ENCODE results near the gene ABCA2. TPM values are rescaled to one million over a fixed set of nuclear protein-coding genes. Genes with fewer than 3 reads are reported as not detected.

Gene ABCA2
- total RNA-seq, 1 donor from 2014 or later = 2.7 TPM

DNA sequence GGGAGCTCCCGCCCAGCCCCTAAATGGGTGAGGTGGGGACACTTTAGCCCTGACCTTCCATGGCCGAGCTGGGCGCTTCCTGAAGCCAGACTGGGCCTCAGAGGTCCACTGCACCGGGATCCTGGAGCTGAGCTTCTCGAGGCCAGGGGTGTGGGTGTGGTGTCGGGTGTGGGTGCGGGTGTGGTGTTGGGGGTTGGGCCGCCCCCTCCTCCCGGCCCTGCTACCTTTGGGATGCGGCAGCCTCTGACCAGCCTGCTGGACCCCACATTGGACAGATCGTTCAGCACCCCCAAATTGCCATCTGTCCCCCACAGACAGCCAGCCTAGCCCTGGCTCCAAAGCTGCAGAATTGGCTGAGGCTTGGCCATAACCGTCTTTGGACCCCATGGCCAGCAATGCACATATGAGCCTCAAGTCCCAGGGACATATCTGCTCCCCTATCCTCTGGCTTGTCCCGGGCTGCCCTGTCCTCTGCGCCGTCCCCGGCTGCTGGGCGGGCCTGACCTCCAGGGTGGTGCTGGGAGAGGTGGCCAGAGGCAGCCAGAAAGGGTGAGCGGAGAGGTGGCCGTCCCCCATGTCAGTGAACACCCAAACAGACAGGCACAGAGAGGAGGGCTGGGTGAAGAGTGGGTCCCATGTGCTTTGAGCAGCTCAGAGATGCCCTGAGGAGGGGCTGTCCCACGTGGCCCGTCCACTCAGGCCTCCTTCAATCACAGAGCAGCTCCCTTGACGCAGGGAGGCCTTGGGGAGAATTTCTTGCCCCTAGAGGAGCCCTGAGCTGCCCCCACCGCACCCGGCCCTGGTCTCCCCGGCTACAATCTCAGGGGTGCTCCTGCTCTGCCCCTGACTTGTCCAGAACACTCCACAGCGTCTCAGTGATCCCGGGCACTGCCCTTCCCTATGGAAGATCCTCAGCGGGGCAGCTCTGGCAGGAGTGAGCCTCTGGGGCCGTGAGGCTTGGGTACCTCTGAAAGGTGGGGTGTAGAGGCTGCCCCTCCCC, 54.1 kb downstream of the ABCA2 start:
- no peak overlapping the region for H3K27ac ChIP-seq
- no peak overlapping the region for H3K9ac ChIP-seq
- no peak overlapping the region for H2AFZ ChIP-seq (replicated peaks)
- H3K36me3 ChIP-seq = no peaks in the 10 kb centered on the region
- H4K20me1 ChIP-seq (ENCODE audit: low read depth) = no peaks in the 10 kb centered on the region
- TF ChIP-seq, protein P1, sequence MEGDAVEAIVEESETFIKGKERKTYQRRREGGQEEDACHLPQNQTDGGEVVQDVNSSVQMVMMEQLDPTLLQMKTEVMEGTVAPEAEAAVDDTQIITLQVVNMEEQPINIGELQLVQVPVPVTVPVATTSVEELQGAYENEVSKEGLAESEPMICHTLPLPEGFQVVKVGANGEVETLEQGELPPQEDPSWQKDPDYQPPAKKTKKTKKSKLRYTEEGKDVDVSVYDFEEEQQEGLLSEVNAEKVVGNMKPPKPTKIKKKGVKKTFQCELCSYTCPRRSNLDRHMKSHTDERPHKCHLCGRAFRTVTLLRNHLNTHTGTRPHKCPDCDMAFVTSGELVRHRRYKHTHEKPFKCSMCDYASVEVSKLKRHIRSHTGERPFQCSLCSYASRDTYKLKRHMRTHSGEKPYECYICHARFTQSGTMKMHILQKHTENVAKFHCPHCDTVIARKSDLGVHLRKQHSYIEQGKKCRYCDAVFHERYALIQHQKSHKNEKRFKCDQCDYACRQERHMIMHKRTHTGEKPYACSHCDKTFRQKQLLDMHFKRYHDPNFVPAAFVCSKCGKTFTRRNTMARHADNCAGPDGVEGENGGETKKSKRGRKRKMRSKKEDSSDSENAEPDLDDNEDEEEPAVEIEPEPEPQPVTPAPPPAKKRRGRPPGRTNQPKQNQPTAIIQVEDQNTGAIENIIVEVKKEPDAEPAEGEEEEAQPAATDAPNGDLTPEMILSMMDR (IDR thresholded peaks at IDR 0.05) = no peak
- no peak for TF ChIP-seq EZH2phosphoT487 (IDR thresholded peaks at IDR 0.05)
- no peak for TF ChIP-seq EZH2 (IDR thresholded peaks at IDR 0.05)
- H3K9me3 ChIP-seq (ENCODE audit: low read depth) = no peaks in the 10 kb centered on the region
- H3K4me2 ChIP-seq = no peak overlapping the region
- H3K4me1 ChIP-seq = peaks cover 7% of the 10 kb centered on the region
- H3K4me3 ChIP-seq = no peak overlapping the region
- Mint-ChIP-seq H3K4me1 (peaks cover 2% of the 10 kb centered on the region), H3K9me3 (no peaks in the 10 kb centered on the region), H3K36me3 (no peaks in the 10 kb centered on the region), H3K4me3 (no peak overlapping the region), H3K27ac (no peak overlapping the region), H3K27me3 (ENCODE audit: insufficient read depth, low read depth) (peaks cover 5% of the 10 kb centered on the region)
- H3K79me2 ChIP-seq (ENCODE audit: low read depth) = no peaks in the 10 kb centered on the region
- DNase-seq (ENCODE audit: low spot score) = no peak
- peaks cover 17% of the 10 kb centered on the region for H3K27me3 ChIP-seq
- peaks cover 2% of the 10 kb centered on the region for H3F3A ChIP-seq (ENCODE audit: low read depth)

DNA sequence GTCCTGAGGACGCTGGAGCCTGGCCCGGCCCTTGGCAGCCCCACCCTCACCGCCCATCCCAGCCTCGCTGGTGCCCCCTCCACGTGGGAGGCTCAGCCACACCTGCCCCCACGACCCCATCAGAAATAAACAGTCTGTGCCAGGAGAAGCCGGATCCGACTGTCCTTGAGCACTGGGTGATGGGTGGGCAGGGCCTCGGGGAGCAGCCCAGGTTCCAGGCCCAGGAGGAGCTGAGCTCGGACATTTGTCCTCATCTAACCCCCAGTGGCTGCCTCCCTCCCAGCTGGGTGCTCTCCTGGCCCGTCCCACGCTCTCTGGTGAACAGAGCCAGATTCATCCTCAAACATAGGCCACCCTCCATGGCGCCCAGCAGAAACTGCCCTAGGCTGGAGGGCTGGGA, 55.3 kb downstream of the ABCA2 start:
- no peak overlapping the region for H2AFZ ChIP-seq (replicated peaks)
- H4K20me1 ChIP-seq (ENCODE audit: low read depth) = no peaks in the 10 kb centered on the region
- H3K79me2 ChIP-seq (ENCODE audit: low read depth) = no peaks in the 10 kb centered on the region
- TF ChIP-seq, protein P1 (IDR thresholded peaks at IDR 0.05) = no peak
- TF ChIP-seq EZH2 (IDR thresholded peaks at IDR 0.05) = no peak
- no peak for TF ChIP-seq EZH2phosphoT487 (IDR thresholded peaks at IDR 0.05)
- no peak overlapping the region for H3K27ac ChIP-seq
- peaks cover 11% of the 10 kb centered on the region for H3K27me3 ChIP-seq
- H3K4me2 ChIP-seq = no peak overlapping the region
- no peak overlapping the region for H3K4me3 Mint-ChIP-seq
- H3K4me1 Mint-ChIP-seq = peaks cover 2% of the 10 kb centered on the region
- H3K4me1 ChIP-seq = peaks cover 6% of the 10 kb centered on the region
- no peak for DNase-seq (ENCODE audit: low spot score)
- H3K9me3 Mint-ChIP-seq = no peaks in the 10 kb centered on the region
- H3K9ac ChIP-seq = no peak overlapping the region
- no peaks in the 10 kb centered on the region for H3K9me3 ChIP-seq (ENCODE audit: low read depth)
- H3K36me3 Mint-ChIP-seq = no peaks in the 10 kb centered on the region
- no peak overlapping the region for H3K4me3 ChIP-seq
- H3K36me3 ChIP-seq = no peaks in the 10 kb centered on the region
- H3K27ac Mint-ChIP-seq = no peak overlapping the region
- no peaks in the 10 kb centered on the region for H3F3A ChIP-seq (ENCODE audit: low read depth)
- peaks cover 5% of the 10 kb centered on the region for H3K27me3 Mint-ChIP-seq (ENCODE audit: insufficient read depth, low read depth)

DNA sequence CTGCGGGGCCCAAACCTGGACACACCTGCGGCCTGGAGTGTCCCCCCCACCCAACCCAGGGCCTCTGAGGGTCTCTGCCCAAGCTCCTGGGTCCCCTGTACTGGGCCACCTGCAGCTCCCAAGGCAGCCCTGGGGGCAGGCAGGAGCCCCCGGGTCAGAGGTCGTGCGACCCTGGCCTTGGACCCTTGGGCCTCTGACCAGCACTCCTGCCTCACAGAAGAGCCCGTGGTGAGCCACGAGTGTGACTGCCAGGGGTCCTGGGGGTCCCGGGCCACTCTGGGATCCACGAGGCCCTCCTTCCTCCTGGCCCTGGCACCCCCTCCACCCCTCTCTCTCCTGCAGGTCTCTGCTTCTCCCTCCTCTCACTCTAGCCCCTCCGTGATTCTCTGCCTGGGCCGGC, 55.7 kb downstream of the ABCA2 start:
- Histone ChIP-seq H2AFZ (replicated peaks) (no peak overlapping the region), H3K36me3 (no peaks in the 10 kb centered on the region), H3K4me2 (no peak overlapping the region), H3F3A (ENCODE audit: low read depth) (no peaks in the 10 kb centered on the region), H3K4me3 (no peak overlapping the region), H3K27me3 (peaks cover 7% of the 10 kb centered on the region), H3K79me2 (ENCODE audit: low read depth) (no peaks in the 10 kb centered on the region), H3K9me3 (ENCODE audit: low read depth) (no peaks in the 10 kb centered on the region), H4K20me1 (ENCODE audit: low read depth) (no peaks in the 10 kb centered on the region), H3K4me1 (peaks cover 2% of the 10 kb centered on the region), H3K27ac (no peak overlapping the region), H3K9ac (no peak overlapping the region)
- Mint-ChIP-seq H3K4me1 (peaks cover 2% of the 10 kb centered on the region), H3K4me3 (no peak overlapping the region), H3K27me3 (ENCODE audit: insufficient read depth, low read depth) (peaks cover 5% of the 10 kb centered on the region), H3K36me3 (no peaks in the 10 kb centered on the region), H3K9me3 (no peaks in the 10 kb centered on the region), H3K27ac (no peak overlapping the region)
- DNase-seq (ENCODE audit: low spot score) = no peak
- TF ChIP-seq EZH2 (IDR thresholded peaks at IDR 0.05) = no peak
- no peak for TF ChIP-seq EZH2phosphoT487 (IDR thresholded peaks at IDR 0.05)
- TF ChIP-seq, protein P1 (IDR thresholded peaks at IDR 0.05) = no peak
